GM19023 (cell line): ENCODE data around the gene UBE3D.
"Not testable (repeated sequence)": the region's sequence is repeated elsewhere in the genome, so short reads cannot be mapped to it uniquely, and the experiment has no call there.

Experiments
- ATAC-seq: cut with Tn5 transposase; IDR thresholded peaks from one replicate; pipeline ENCODE4 v1.9.1; 2021; ENCODE audit warnings: mild to moderate bottlenecking, moderate library complexity; ENCODE audit not compliant: unreplicated experiment

Gene UBE3D

DNA sequence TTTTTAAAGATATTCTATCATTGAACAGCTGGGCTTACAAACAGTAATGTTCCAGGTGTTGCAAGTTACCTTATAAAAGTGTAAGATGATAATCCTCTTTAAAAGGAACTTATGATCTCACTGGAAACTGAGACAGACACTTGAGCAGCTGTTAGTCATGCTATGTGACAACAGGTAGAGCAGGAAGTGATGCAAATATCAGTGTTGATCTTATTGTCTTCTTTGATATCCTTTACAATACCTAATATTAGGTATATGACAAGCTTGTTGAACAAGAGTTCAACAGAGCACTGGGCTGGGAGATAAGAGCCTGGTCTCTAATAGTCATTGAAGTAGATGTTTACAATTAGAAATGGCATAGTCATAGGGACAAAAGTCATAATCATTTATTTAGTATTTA, 150.0 kb downstream of the UBE3D start:
- no peak for ATAC-seq

GRCh38 chr6:82914511-82914910, 151.1 kb downstream of the UBE3D start:
- no peak for ATAC-seq

DNA sequence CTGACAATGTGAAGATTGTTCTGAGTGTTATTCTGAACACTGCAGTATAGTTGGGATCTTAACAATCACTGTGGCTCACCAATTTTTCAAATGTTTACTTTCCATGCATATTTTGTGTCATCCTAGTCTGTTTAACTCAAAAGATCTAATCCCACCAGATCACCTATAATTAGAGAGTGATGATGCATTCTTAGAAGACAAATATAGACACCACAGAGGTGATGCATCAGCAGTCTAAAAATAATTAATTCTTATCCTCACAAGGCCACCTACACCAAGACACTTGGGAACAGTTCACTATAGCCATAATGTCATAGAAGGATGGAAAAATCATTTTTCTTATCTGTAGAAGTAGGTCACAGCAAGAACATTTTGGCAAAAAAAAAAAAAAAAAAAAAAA, 154.8 kb downstream of the UBE3D start:
- no peak for ATAC-seq

DNA sequence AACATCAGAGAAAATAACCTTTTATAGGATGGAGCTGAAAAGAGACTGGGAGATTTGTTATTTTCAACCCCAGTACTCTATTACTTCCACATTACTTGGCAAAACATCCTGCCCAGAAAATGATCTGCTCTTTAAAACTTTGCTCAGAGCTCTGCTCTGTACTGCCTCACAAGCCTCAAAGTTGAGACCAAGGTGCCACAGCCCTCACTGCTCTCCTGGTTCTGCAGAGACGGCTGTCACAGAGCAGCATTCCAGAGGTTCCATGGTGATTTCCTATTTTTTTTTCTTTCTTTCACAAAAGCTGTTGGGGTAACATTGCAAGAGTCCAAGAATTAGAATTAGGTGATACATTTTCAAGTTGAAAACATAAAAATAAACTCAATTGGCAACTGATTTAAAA, 155.2 kb downstream of the UBE3D start:
- ATAC-seq, result no peak

- ATAC-seq, result no peak
Measured at GRCh38 chr6:82909551-82909950, 156.1 kb downstream of the UBE3D start.

GRCh38 chr6:82908661-82909060, 157.0 kb downstream of the UBE3D start:
- no peak for ATAC-seq

DNA sequence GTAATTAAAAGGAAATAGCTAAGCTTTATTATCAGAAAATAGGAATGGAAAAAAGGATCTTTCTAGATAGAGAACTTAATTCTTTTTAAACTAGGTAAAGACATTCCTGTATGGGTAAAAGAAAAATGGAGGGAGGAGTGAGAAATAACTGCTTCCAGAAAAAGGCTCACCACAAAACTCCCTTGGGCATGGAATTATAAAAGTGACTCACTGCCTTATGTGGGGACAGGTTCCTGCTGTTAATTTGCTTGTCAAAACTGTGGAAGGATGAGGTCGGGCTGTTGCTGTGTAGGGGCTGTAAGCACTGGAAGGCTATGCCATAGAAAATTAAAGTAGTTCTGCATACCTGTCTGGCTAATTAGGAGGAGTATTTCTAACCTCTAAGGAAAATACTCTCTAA, 158.7 kb downstream of the UBE3D start:
- no peak for ATAC-seq

DNA sequence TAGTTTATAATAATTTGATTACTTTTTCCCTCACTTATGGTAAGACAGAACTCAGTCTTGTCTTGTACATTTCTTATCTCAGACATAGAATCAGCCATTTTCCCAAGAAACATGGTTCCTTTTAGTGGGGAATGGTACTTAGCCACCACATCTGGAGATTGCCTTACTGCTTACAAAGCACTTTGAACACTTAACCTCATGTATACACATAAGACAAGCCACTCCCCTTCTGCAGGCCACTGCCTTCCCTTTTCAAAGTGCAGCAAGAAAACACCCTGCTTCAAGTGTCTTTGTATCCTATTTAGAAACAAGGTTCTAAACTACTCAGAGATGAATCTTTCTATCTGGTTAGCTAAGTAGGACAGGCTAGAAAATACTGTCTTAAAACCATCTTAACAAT, 159.2 kb downstream of the UBE3D start:
- ATAC-seq, result no peak

DNA sequence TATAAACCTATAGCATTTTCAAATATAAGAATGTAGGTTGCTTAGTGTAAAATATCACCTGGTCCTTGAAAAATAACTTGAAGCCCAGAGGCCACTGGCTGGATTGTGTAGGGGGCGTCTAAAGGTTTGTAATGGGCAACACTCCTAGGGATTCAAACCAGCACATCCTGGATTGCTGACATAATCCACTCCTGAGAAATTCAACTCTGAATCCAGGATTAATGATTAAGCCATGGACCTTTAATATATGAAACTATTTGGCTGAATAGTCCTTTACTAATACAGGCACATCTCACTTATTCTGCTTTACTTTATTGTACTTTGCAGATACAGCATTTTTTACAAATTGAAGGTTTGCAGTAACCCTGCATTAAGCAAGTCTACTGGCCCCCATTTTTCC, 160.8 kb downstream of the UBE3D start:
- no peak for ATAC-seq

GRCh38 chr6:82904257-82904656, 161.4 kb downstream of the UBE3D start:
- no peak for ATAC-seq

DNA sequence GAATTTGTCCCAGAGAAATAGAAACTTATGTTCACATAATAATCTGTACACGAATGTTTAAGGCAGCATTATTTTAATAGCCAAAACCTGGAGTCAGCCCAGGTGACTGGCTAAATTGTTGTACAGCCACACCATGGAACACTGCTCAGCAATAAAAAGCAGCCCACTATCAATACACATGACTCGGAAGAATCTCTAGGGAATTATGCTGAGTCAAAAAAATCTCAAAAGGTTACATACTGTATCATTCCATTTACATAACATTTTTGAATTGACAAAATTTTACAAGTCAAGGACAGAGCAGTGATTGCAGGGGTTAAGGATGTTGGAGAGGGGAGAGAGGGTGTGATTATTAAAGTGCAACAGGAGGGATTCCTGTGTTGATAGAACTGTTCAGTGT, 163.4 kb downstream of the UBE3D start:
- ATAC-seq, result no peak

- no peak for ATAC-seq
Measured at GRCh38 chr6:82894653-82895259, 170.9 kb downstream of the UBE3D start.

- ATAC-seq, result no peak
Measured at GRCh38 chr6:82893889-82894652, 171.6 kb downstream of the UBE3D start.

GRCh38 chr6:82891503-82891902, 174.1 kb downstream of the UBE3D start:
- ATAC-seq, result not testable (repeated sequence)

DNA sequence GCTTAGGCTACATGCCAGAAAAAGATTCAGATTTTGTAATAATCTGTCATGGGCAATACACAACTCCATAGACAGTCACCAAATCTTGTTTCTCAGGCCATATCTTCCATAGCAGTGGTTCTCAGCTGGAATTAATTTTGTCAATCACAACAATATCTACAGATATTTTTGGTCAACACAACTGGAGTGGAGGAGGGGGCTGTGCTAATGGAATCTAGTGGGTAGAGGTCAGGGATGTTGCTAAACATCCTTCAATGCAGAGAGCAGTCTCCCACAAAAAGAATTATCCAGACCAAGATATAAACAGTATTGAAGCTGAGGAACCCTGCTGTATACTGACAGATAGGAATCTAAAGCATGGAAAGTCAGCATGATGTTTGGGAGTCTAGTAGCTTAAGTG, 174.6 kb downstream of the UBE3D start:
- ATAC-seq, result no peak

- no peak for ATAC-seq
Measured at GRCh38 chr6:82890240-82890639, 175.4 kb downstream of the UBE3D start.

- no peak for ATAC-seq
Measured at GRCh38 chr6:82889143-82889542, 176.5 kb downstream of the UBE3D start.

GRCh38 chr6:82882363-82883023, 183.1 kb downstream of the UBE3D start:
- no peak for ATAC-seq

GRCh38 chr6:82881519-82881918, 184.1 kb downstream of the UBE3D start:
- ATAC-seq, result no peak

- ATAC-seq, result no peak
Measured at GRCh38 chr6:82878812-82879211, 186.8 kb downstream of the UBE3D start.

- no peak for ATAC-seq
Measured at GRCh38 chr6:82877213-82878195, 188.1 kb downstream of the UBE3D start.
